Measurements from ENCODE around the gene CD164. TPM values are rescaled to one million over a fixed set of nuclear protein-coding genes. Genes with fewer than 3 reads are reported as not detected.
"Not testable (repeated sequence)": the region's sequence is repeated elsewhere in the genome, so short reads cannot be mapped to it uniquely, and the experiment has no call there.

CD164 gene
- total RNA-seq, 1 experiment from 2014 or later, result 86.6 TPM

GRCh38 chr6:109351231-109352130 lies 30.8 kb downstream of the CD164 start:
- in situ Hi-C loops (cut with HindIII; ENCODE audit: low pct_unique_long_range_greater_than_20kb, low sequenced_read_pairs), result no loop called here
- DNase-seq (ENCODE audit: low read depth), result no peak

- in situ Hi-C loops (cut with HindIII; ENCODE audit: low pct_unique_long_range_greater_than_20kb, low sequenced_read_pairs), result no loop called here
- no peak for DNase-seq (ENCODE audit: low read depth)
Observed at GRCh38 chr6:109349419-109349987, 32.8 kb downstream of the CD164 start.

- no peak for DNase-seq (ENCODE audit: low read depth)
- in situ Hi-C loops (cut with HindIII; ENCODE audit: low pct_unique_long_range_greater_than_20kb, low sequenced_read_pairs), result no loop called here
Observed at GRCh38 chr6:109348226-109348625, 34.0 kb downstream of the CD164 start.

- no peak for DNase-seq (ENCODE audit: low read depth)
- in situ Hi-C loops (cut with HindIII; ENCODE audit: low pct_unique_long_range_greater_than_20kb, low sequenced_read_pairs), result no loop called here
Observed at GRCh38 chr6:109347779-109348178, 34.5 kb downstream of the CD164 start.

- no peak for DNase-seq (ENCODE audit: low read depth)
- in situ Hi-C loops (cut with HindIII; ENCODE audit: low pct_unique_long_range_greater_than_20kb, low sequenced_read_pairs), result no loop called here
Observed at GRCh38 chr6:109345986-109346385, 36.3 kb downstream of the CD164 start.

GRCh38 chr6:109344226-109344625 lies 38.0 kb downstream of the CD164 start:
- in situ Hi-C loops (cut with HindIII; ENCODE audit: low pct_unique_long_range_greater_than_20kb, low sequenced_read_pairs), result no loop called here
- no peak for DNase-seq (ENCODE audit: low read depth)

- no peak for DNase-seq (ENCODE audit: low read depth)
- in situ Hi-C loops (cut with HindIII; ENCODE audit: low pct_unique_long_range_greater_than_20kb, low sequenced_read_pairs), result no loop called here
Observed at GRCh38 chr6:109343518-109343917, 38.7 kb downstream of the CD164 start.

- in situ Hi-C loops (cut with HindIII; ENCODE audit: low pct_unique_long_range_greater_than_20kb, low sequenced_read_pairs), result no loop called here
- no peak for DNase-seq (ENCODE audit: low read depth)
Observed at GRCh38 chr6:109342911-109343310, 39.4 kb downstream of the CD164 start.

GRCh38 chr6:109342506-109342905 lies 39.8 kb downstream of the CD164 start:
- in situ Hi-C loops (cut with HindIII; ENCODE audit: low pct_unique_long_range_greater_than_20kb, low sequenced_read_pairs), result no loop called here
- no peak for DNase-seq (ENCODE audit: low read depth)

GRCh38 chr6:109340811-109341210 lies 41.5 kb downstream of the CD164 start:
- in situ Hi-C loops (cut with HindIII; ENCODE audit: low pct_unique_long_range_greater_than_20kb, low sequenced_read_pairs), result no loop called here
- no peak for DNase-seq (ENCODE audit: low read depth)

GRCh38 chr6:109339906-109340678 lies 42.2 kb downstream of the CD164 start:
- no peak for DNase-seq (ENCODE audit: low read depth)
- in situ Hi-C loops (cut with HindIII; ENCODE audit: low pct_unique_long_range_greater_than_20kb, low sequenced_read_pairs), result no loop called here

GRCh38 chr6:109336221-109336961 lies 45.9 kb downstream of the CD164 start:
- in situ Hi-C loops (cut with HindIII; ENCODE audit: low pct_unique_long_range_greater_than_20kb, low sequenced_read_pairs), result no loop called here
- no peak for DNase-seq (ENCODE audit: low read depth)

- DNase-seq (ENCODE audit: low read depth); in situ Hi-C loops (cut with HindIII; ENCODE audit: low pct_unique_long_range_greater_than_20kb, low sequenced_read_pairs): not testable (repeated sequence)
Observed at GRCh38 chr6:109333870-109334269, 48.4 kb downstream of the CD164 start.

GRCh38 chr6:109332748-109333147 lies 49.5 kb downstream of the CD164 start:
- no peak for DNase-seq (ENCODE audit: low read depth)
- in situ Hi-C loops (cut with HindIII; ENCODE audit: low pct_unique_long_range_greater_than_20kb, low sequenced_read_pairs), result no loop called here

GRCh38 chr6:109331081-109331480 lies 51.2 kb downstream of the CD164 start:
- in situ Hi-C loops (cut with HindIII; ENCODE audit: low pct_unique_long_range_greater_than_20kb, low sequenced_read_pairs), result no loop called here
- no peak for DNase-seq (ENCODE audit: low read depth)

GRCh38 chr6:109330263-109330662 lies 52.0 kb downstream of the CD164 start:
- in situ Hi-C loops (cut with HindIII; ENCODE audit: low pct_unique_long_range_greater_than_20kb, low sequenced_read_pairs), result no loop called here
- no peak for DNase-seq (ENCODE audit: low read depth)

GRCh38 chr6:109328629-109329028 lies 53.6 kb downstream of the CD164 start:
- DNase-seq (ENCODE audit: low read depth), result no peak
- in situ Hi-C loops (cut with HindIII; ENCODE audit: low pct_unique_long_range_greater_than_20kb, low sequenced_read_pairs), result no loop called here

- in situ Hi-C loops (cut with HindIII; ENCODE audit: low pct_unique_long_range_greater_than_20kb, low sequenced_read_pairs), result no loop called here
- no peak for DNase-seq (ENCODE audit: low read depth)
Observed at GRCh38 chr6:109327959-109328358, 54.3 kb downstream of the CD164 start.

Data from Caki2 (cell line).